Progenitor cell of endocrine pancreas (in vitro differentiated cells): Measurements from ENCODE around the gene RALGAPA1. TPM values are rescaled to one million over a fixed set of nuclear protein-coding genes. Genes with fewer than 3 reads are reported as not detected.

Experiments
- DNase-seq: peaks from one replicate; pipeline ENCODE4 v3.0.0; 2021; ENCODE audit warnings: low spot score; ENCODE audit not compliant: unreplicated experiment
- H3K27ac Mint-ChIP-seq: 2 replicates; pipeline ENCODE4 v1.8.0; 2021; ENCODE audit warnings: mild to moderate bottlenecking, moderate library complexity, mixed read lengths
- H3K27me3 Mint-ChIP-seq: 2 replicates; pipeline ENCODE4 v1.8.0; 2021; ENCODE audit warnings: mixed read lengths
- H3K36me3 Mint-ChIP-seq: 2 replicates; pipeline ENCODE4 v1.8.0; 2022; ENCODE audit warnings: mixed read lengths; ENCODE audit not compliant: insufficient read depth
- H3K4me1 Mint-ChIP-seq: 2 replicates; pipeline ENCODE4 v1.8.0; 2021; ENCODE audit warnings: low read depth, mixed read lengths
- H3K4me3 Mint-ChIP-seq: 2 replicates; pipeline ENCODE4 v1.8.0; 2021; ENCODE audit warnings: low read depth, mild to moderate bottlenecking, moderate library complexity, mixed read lengths
- H3K9me3 Mint-ChIP-seq: 2 replicates; pipeline ENCODE4 v1.8.0; 2021; ENCODE audit warnings: low read depth, mixed read lengths
- CTCF ChIP-seq: fragments of 200-600 bp; sonication (generic); IDR thresholded peaks from one replicate; pipeline ENCODE4 v1.5.0; 2021; ENCODE audit warnings: antibody characterized with exemption, mild to moderate bottlenecking; ENCODE audit not compliant: unreplicated experiment
- total RNA-seq: library from RNA; stranded (reverse); gene quantifications from 2 replicates; pipeline ENCODE4 v1.2.1, GENCODE V29; 2021

RALGAPA1 gene
- total RNA-seq, 1 donor from 2014 or later: 58.7 TPM

- no peaks in the 10 kb centered on the region for H3K27me3 Mint-ChIP-seq
- DNase-seq: no peak
- H3K4me1 Mint-ChIP-seq: no peaks in the 10 kb centered on the region
- no peak overlapping the region for H3K4me3 Mint-ChIP-seq
- no peaks in the 10 kb centered on the region for H3K36me3 Mint-ChIP-seq
- no peaks in the 10 kb centered on the region for H3K9me3 Mint-ChIP-seq
- H3K27ac Mint-ChIP-seq: no peak overlapping the region
- no peak for TF ChIP-seq CTCF
Observed at GRCh38 chr14:35578135-35578534, 231.0 kb downstream of the RALGAPA1 start.

- no peak for DNase-seq
- H3K9me3 Mint-ChIP-seq: no peaks in the 10 kb centered on the region
- no peak for TF ChIP-seq CTCF
- no peak overlapping the region for H3K4me3 Mint-ChIP-seq
- H3K36me3 Mint-ChIP-seq: no peaks in the 10 kb centered on the region
- H3K4me1 Mint-ChIP-seq: no peaks in the 10 kb centered on the region
- no peak overlapping the region for H3K27ac Mint-ChIP-seq
- no peaks in the 10 kb centered on the region for H3K27me3 Mint-ChIP-seq
Observed at GRCh38 chr14:35576856-35577255, 232.2 kb downstream of the RALGAPA1 start.

GRCh38 chr14:35576260-35576659 lies 232.8 kb downstream of the RALGAPA1 start:
- DNase-seq: no peak
- Mint-ChIP-seq H3K27me3 (no peaks in the 10 kb centered on the region), H3K27ac (no peak overlapping the region), H3K9me3 (no peaks in the 10 kb centered on the region), H3K36me3 (no peaks in the 10 kb centered on the region), H3K4me3 (no peak overlapping the region), H3K4me1 (no peaks in the 10 kb centered on the region)
- no peak for TF ChIP-seq CTCF

GRCh38 chr14:35573911-35574310 lies 235.2 kb downstream of the RALGAPA1 start:
- Mint-ChIP-seq H3K27ac (no peak overlapping the region), H3K4me1 (no peaks in the 10 kb centered on the region), H3K36me3 (no peaks in the 10 kb centered on the region), H3K27me3 (no peaks in the 10 kb centered on the region), H3K4me3 (no peak overlapping the region), H3K9me3 (no peaks in the 10 kb centered on the region)
- DNase-seq: no peak
- TF ChIP-seq CTCF: no peak

GRCh38 chr14:35571598-35571997 lies 237.5 kb downstream of the RALGAPA1 start:
- no peak for DNase-seq
- Mint-ChIP-seq H3K36me3 (no peaks in the 10 kb centered on the region), H3K4me3 (no peak overlapping the region), H3K27ac (no peak overlapping the region), H3K9me3 (no peaks in the 10 kb centered on the region), H3K4me1 (no peaks in the 10 kb centered on the region), H3K27me3 (no peaks in the 10 kb centered on the region)
- no peak for TF ChIP-seq CTCF
